Activated CD4-positive, alpha-beta T cell treated with anti-CD3 and anti-CD28 coated beads, Interleukin-2, amount 10 ng/mL, durations not matched to agents 24 days and 14 days (primary cell): ENCODE results near the gene PLXNB2. TPM values are rescaled to one million over a fixed set of nuclear protein-coding genes. Genes with fewer than 3 reads are reported as not detected.

Source experiments
- DNase-seq: peaks from one replicate; pipeline ENCODE4 v3.0.0; 2022
- H3K27ac Mint-ChIP-seq: one replicate; pipeline ENCODE4 v1.8.0; 2022; ENCODE audit warnings: mild to moderate bottlenecking, mixed read lengths
- H3K27me3 Mint-ChIP-seq: one replicate; pipeline ENCODE4 v1.8.0; 2022; ENCODE audit warnings: mixed read lengths
- H3K36me3 Mint-ChIP-seq: one replicate; pipeline ENCODE4 v1.8.0; 2022; ENCODE audit warnings: low read depth, mild to moderate bottlenecking, mixed read lengths
- H3K4me1 Mint-ChIP-seq: one replicate; pipeline ENCODE4 v1.8.0; 2021; ENCODE audit warnings: mixed read lengths
- H3K4me3 Mint-ChIP-seq: one replicate; pipeline ENCODE4 v1.8.0; 2022; ENCODE audit warnings: mild to moderate bottlenecking, moderate library complexity, mixed read lengths
- H3K9me3 Mint-ChIP-seq: one replicate; pipeline ENCODE4 v1.8.0; 2021; ENCODE audit warnings: mixed read lengths
- intact Hi-C: fragments of 100-400 bp; cut with micrococcal nuclease; formaldehyde crosslinking; loops from one replicate; pipeline ENCODE4 v1.15.1; 2023
- total RNA-seq: library from RNA; stranded (reverse); gene quantifications from 2 replicates; pipeline ENCODE4 v1.2.3, GENCODE V29; 2022

The PLXNB2 gene
- total RNA-seq, 1 donor from 2014 or later = 9.5 TPM

DNA sequence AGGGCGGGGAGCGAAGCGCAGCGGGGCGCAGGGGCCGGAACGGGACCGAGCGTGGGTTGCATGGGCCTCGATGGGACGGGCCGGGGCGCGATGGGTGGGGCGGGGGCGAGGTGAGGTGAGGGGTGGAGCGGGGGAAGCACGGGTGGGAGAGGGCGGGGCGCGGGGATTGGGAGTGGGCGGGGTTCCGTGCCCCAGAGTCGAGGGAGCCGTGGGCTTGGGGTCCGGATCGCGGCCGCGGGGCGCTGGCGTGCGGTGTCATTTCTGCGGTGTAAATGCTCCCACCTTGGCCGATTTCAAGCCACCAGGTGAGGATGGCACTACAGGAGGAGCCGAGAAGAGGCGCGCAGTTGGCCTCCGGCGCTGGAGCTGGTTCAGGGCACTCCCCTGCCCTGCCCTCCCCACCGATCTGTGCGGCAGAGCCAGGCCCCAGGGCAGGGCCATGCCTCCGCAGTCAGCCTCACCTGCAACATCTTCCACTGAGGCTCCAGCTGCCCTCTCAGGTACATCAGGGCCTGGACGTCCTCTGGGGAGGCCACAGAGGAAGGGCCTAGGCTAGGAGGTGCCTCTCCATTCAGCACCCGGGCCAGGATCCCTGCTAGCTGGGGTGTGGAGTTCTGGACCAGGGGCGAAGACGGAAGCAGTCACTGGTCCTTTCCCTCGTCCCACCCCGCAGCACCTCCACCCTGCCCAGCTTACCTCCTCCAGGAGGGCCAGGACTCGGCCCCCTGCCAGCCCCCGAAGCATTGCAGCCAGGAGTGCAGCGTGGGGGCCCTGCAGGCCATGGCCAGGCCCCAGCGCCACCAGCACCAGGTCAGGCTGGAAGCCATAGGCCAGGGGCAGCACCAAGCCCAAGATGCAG is 62.0 kb downstream of the PLXNB2 start:
- Mint-ChIP-seq H3K9me3 (no peaks in the 10 kb centered on the region), H3K4me3 (peak overlapping the region; percentile 97), H3K27me3 (peaks cover 2% of the 10 kb centered on the region), H3K27ac (peak overlapping the region; percentile 100), H3K36me3 (peaks cover 19% of the 10 kb centered on the region), H3K4me1 (peaks cover 22% of the 10 kb centered on the region)
- intact Hi-C loops = loop anchor here (2.0 kb wide), 2 partner anchors 45 to 375 kb away; partner anchors contain the start of gene SELENOO
- no peak for DNase-seq

- intact Hi-C loops = loop anchor here (2.0 kb wide), 2 partner anchors 44 to 376 kb away; partner anchors contain the start of gene SELENOO
- Mint-ChIP-seq H3K9me3 (no peaks in the 10 kb centered on the region), H3K4me3 (peak within 1 kb of the TSS; percentile 97), H3K27me3 (peaks cover 2% of the 10 kb centered on the region), H3K36me3 (peaks cover 25% of the 10 kb centered on the region), H3K27ac (peak within 1 kb of the TSS; percentile 100), H3K4me1 (peaks cover 22% of the 10 kb centered on the region)
- peak; percentile 98 for DNase-seq
Observed at GRCh38 chr22:50244420-50245213, 62.8 kb downstream of the PLXNB2 start, which contains the start of gene TUBGCP6. Gene TUBGCP6 (minus strand): TSS chr22:50245023. CDS start chr22:50244459, 564 bp downstream.

GRCh38 chr22:50243685-50244419 is 63.6 kb downstream of the PLXNB2 start:
- Mint-ChIP-seq H3K27me3 (peaks cover 2% of the 10 kb centered on the region), H3K4me3 (peak overlapping the region; percentile 97), H3K9me3 (no peaks in the 10 kb centered on the region), H3K27ac (peak overlapping the region; percentile 100), H3K4me1 (peaks cover 22% of the 10 kb centered on the region), H3K36me3 (peaks cover 25% of the 10 kb centered on the region)
- no peak for DNase-seq
- intact Hi-C loops = loop anchor here (2.0 kb wide), 2 partner anchors 43 to 377 kb away; partner anchors contain the start of gene SELENOO

DNA sequence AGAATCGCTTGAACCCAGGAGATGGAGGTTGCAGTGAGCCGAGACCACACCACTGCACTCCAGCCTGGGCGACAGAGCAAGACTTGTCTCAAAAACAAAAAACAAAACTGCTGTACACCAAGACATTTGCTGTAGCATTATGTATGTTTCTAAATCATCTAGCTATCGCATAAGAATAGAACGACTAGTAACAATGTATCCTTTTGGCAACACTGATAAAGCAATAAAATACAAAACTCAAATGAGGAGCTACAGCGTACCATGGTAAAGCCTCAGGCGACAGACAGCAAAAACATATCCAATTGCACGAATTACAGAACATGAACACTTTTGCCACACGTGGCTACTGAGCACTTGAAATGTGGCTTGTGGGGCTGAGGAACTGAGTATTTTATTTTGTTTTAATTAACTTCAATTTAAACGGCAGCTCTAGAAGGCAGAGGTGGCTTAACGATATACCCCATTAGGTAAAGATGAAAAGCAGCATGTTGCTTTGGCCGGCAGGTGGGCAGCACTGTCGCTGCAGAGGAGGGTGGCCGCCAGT is 65.0 kb downstream of the PLXNB2 start:
- no peak overlapping the region for H3K27ac Mint-ChIP-seq
- peaks cover 26% of the 10 kb centered on the region for H3K36me3 Mint-ChIP-seq
- intact Hi-C loops = no loop called here
- H3K4me1 Mint-ChIP-seq = peaks cover 25% of the 10 kb centered on the region
- no peaks in the 10 kb centered on the region for H3K9me3 Mint-ChIP-seq
- no peak for DNase-seq
- peak overlapping the region; percentile 97 for H3K4me3 Mint-ChIP-seq
- peaks cover 2% of the 10 kb centered on the region for H3K27me3 Mint-ChIP-seq

- Mint-ChIP-seq H3K9me3 (peaks cover 3% of the 10 kb centered on the region), H3K36me3 (peaks cover 28% of the 10 kb centered on the region), H3K27me3 (no peaks in the 10 kb centered on the region), H3K27ac (no peak overlapping the region), H3K4me3 (no peak overlapping the region), H3K4me1 (peaks cover 27% of the 10 kb centered on the region)
- intact Hi-C loops = no loop called here
- no peak for DNase-seq
Observed at GRCh38 chr22:50238755-50239154, 68.7 kb downstream of the PLXNB2 start.

DNA sequence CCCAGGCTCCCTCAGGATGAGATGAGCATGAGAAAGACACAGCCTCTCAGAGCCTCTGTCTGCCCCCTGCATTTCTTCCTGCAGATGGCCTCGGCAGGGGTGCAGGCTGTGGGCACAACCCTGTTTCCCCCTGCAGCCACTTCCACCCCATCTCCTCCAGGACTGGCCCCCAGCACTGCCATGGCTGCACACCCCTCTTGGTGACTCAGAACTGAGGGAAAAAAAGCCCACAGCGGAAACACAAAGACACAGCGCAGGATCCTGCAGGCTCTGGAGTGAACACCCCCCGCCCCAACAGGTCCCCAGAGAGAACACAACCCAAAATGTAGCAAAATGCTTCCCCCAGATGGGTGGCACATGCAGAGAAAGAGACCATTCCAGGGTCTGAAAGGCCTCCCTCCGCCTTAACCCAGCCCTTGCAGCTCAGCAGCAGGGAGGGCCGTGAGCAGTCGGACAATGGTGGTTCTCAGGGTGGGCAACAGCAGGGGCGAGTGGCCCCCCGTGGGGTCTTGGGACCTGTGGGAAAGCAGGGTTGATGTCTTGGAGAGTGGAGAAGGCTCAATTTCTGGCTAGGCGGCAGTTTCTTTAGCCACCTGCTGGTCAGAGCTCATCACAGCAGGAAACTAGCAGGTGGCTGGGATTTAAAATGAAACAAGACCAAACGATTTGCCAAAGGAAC is 70.6 kb downstream of the PLXNB2 start:
- Mint-ChIP-seq H3K36me3 (peaks cover 29% of the 10 kb centered on the region), H3K4me3 (no peak overlapping the region), H3K27ac (no peak overlapping the region), H3K27me3 (no peaks in the 10 kb centered on the region), H3K9me3 (peaks cover 3% of the 10 kb centered on the region), H3K4me1 (peaks cover 19% of the 10 kb centered on the region)
- intact Hi-C loops = no loop called here
- no peak for DNase-seq

DNA sequence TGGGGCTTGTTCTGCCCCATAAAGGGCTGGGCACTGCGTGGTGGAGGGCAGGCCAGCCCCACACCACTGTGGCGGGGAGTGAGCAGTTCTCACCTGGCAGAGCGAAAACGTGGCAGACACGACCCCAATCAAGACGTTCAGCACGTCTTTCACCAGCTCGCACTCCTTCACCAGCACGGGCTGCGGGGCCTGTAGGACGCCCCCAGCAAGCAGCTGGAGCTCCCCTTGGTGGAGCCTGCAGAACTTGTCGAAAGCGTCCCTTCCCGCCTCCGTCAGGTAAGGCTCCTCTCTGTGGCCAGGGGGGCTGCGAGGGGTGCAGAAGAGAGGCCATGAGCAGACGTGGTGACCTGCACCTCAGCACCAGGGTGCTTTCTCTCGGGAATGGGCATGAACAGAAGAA is 74.2 kb downstream of the PLXNB2 start:
- Mint-ChIP-seq H3K9me3 (peaks cover 3% of the 10 kb centered on the region), H3K27ac (no peak overlapping the region), H3K36me3 (peaks cover 31% of the 10 kb centered on the region), H3K4me1 (peaks cover 11% of the 10 kb centered on the region), H3K27me3 (no peaks in the 10 kb centered on the region), H3K4me3 (no peak overlapping the region)
- intact Hi-C loops = no loop called here
- no peak for DNase-seq

- Mint-ChIP-seq H3K4me3 (no peak overlapping the region), H3K4me1 (peaks cover 8% of the 10 kb centered on the region), H3K27me3 (no peaks in the 10 kb centered on the region), H3K9me3 (peaks cover 3% of the 10 kb centered on the region), H3K27ac (no peak overlapping the region), H3K36me3 (peaks cover 30% of the 10 kb centered on the region)
- intact Hi-C loops = no loop called here
- no peak for DNase-seq
Observed at GRCh38 chr22:50232481-50233151, 74.8 kb downstream of the PLXNB2 start.

DNA sequence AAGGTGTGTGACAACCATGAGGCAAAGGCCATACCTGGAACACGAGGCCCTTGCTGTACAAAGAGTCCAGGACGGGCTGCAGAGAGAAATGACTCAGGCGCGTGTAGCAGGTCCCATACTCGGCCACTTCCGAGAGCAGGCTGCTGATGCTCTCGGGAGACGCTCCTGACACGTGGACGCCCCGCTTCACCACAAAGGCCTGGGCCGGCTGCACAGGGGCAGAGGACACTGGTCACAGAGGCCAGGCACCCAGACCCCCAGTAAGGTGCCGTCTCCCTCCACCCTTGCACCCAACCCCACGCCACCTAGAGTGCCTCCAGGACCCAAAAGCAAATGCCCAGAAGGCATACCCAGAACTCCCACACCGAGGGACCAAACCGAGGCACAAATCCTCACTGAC is 78.1 kb downstream of the PLXNB2 start:
- Mint-ChIP-seq H3K9me3 (no peaks in the 10 kb centered on the region), H3K36me3 (peaks cover 26% of the 10 kb centered on the region), H3K4me1 (peaks cover 2% of the 10 kb centered on the region), H3K27ac (no peak overlapping the region), H3K27me3 (no peaks in the 10 kb centered on the region), H3K4me3 (no peak overlapping the region)
- intact Hi-C loops = no loop called here
- DNase-seq = no peak

- intact Hi-C loops = no loop called here
- Mint-ChIP-seq H3K4me1 (no peaks in the 10 kb centered on the region), H3K9me3 (no peaks in the 10 kb centered on the region), H3K4me3 (no peak overlapping the region), H3K36me3 (peaks cover 27% of the 10 kb centered on the region), H3K27ac (no peak overlapping the region), H3K27me3 (no peaks in the 10 kb centered on the region)
- no peak for DNase-seq
Observed at GRCh38 chr22:50228366-50228765, 79.1 kb downstream of the PLXNB2 start.

DNA sequence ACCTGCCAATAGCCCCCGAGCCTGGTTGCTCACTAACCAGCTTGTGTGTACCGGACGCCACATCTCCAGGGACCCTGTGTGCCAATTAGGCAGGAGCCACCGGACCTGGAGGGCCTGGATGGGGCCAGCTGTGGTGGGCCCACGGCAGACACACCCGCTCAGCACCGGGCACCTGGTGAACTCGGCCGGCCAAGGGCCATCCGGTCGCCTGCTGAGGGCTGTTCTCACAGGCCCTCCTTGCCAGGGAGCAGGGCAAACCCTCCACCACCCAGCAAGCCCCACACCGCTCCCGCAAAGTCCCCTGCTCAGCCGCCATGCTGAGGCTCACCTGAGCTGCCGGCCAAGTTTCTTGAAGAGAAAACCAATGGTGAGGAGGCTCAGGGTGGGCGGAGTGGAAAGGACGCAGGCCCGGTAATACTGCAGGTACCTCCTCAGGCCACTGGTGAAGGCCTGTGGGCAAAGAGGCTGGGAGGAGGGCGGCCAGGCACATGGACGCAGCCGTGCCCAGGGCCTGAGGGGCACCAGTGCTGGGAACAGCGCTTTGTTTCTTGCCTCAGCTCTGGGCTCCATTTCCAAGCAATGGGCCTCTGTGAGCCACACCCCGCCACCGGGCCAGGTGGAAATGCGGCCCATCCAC is 79.7 kb downstream of the PLXNB2 start:
- no peak for DNase-seq
- Mint-ChIP-seq H3K36me3 (peaks cover 30% of the 10 kb centered on the region), H3K27me3 (no peaks in the 10 kb centered on the region), H3K27ac (no peak overlapping the region), H3K4me1 (no peaks in the 10 kb centered on the region), H3K9me3 (no peaks in the 10 kb centered on the region), H3K4me3 (no peak overlapping the region)
- intact Hi-C loops = no loop called here

- H3K4me3 Mint-ChIP-seq = no peak overlapping the region
- no peaks in the 10 kb centered on the region for H3K4me1 Mint-ChIP-seq
- no peak overlapping the region for H3K27ac Mint-ChIP-seq
- peaks cover 31% of the 10 kb centered on the region for H3K36me3 Mint-ChIP-seq
- H3K9me3 Mint-ChIP-seq = no peaks in the 10 kb centered on the region
- H3K27me3 Mint-ChIP-seq = no peaks in the 10 kb centered on the region
- intact Hi-C loops = no loop called here
- DNase-seq = no peak
Observed at GRCh38 chr22:50226875-50227165, 80.6 kb downstream of the PLXNB2 start.
